Tibial nerve (tissue), 4 donors: ENCODE measurements around the gene SLC1A3. TPM values are rescaled to one million over a fixed set of nuclear protein-coding genes. Genes with fewer than 3 reads are reported as not detected.

Source experiments
- DNase-seq, 2 donors: peaks; one replicate each; pipeline ENCODE4 v3.0.0-alpha.2; 2019; ENCODE audit warnings: low spot score in 2 of 2
- H3K27ac ChIP-seq, 4 donors: fragments of 200-600 bp; sonication (generic) in 3 of 4; one replicate each; pipeline ENCODE4 v1.5.1; 2017 to 2019; ENCODE audit warnings: mild to moderate bottlenecking in 1 of 4
- H3K27me3 ChIP-seq, 2 donors: fragments of 200-600 bp; sonication (generic) in 1 of 2; one replicate each; pipeline versions ENCODE4 v1.5.1 to v1.6.0; 2017 to 2019
- H3K36me3 ChIP-seq, 3 donors: fragments of 200-600 bp; sonication (generic); one replicate each; pipeline ENCODE4 v1.5.1; 2018 to 2019
- H3K4me1 ChIP-seq, 4 donors: fragments of 200-600 bp; sonication (generic) in 3 of 4; one replicate each; pipeline ENCODE4 v1.5.1; 2017 to 2019
- H3K4me3 ChIP-seq, 4 donors: fragments of 200-600 bp; sonication (generic) in 3 of 4; one replicate each; pipeline ENCODE4 v1.5.1; 2017 to 2019; ENCODE audit warnings: mild to moderate bottlenecking in 1 of 4, moderate library complexity in 1 of 4
- H3K9me3 ChIP-seq, 4 donors: fragments of 200-600 bp; sonication (generic) in 3 of 4; one replicate each; pipeline ENCODE4 v1.5.1; 2017 to 2019
- EP300 ChIP-seq, 2 donors: sonication (generic); formaldehyde crosslinking; IDR thresholded peaks; one replicate each; pipeline ENCODE4 v1.6.1; 2017; ENCODE audit warnings: antibody characterized with exemption in 2 of 2, mild to moderate bottlenecking in 1 of 2
- POLR2A ChIP-seq, 2 donors: fragments of 450-650 bp; IDR thresholded peaks; one replicate each; pipeline ENCODE4 v1.6.1; 2017; ENCODE audit warnings: antibody characterized with exemption in 2 of 2, mild to moderate bottlenecking in 2 of 2, moderate library complexity in 2 of 2
- WGBS, 2 donors: methylation state at CpG; one replicate each; pipeline ENCODE4 v1.1.5; 2018; 5-methylcytosine and 5-hydroxymethylcytosine counted together
- total RNA-seq, 4 donors: library from RNA; depleted of rRNA; stranded (reverse); fragments of >200 nt; gene quantifications; one replicate each; pipeline ENCODE4 v1.1.0, GENCODE V29; 2016
- TF ChIP-seq, protein P1 (sequence below), 5 experiments: fragments of 200-600 bp in 3 of 5; fragments of 450-650 bp in 2 of 5; sonication (generic) in 3 of 5; IDR thresholded peaks; one replicate each; pipeline ENCODE4 v1.5.1; 2016 to 2019; ENCODE audit warnings: antibody characterized with exemption in 5 of 5, mild to moderate bottlenecking in 3 of 5, moderate library complexity in 2 of 5

SLC1A3 gene
- total RNA-seq, 4 donors from 2014 or later = 22.0 to 123 (median 75.0) TPM

- peak overlapping the region in 3 of 4 donors; percentile 9 to 33 (median 15) for H3K4me3 ChIP-seq
- peak; percentile 67 to 69 for DNase-seq
- peak overlapping the region in 2 of 4 donors; percentile 55 to 61 for H3K27ac ChIP-seq
- no peaks in the 10 kb centered on the region for H3K36me3 ChIP-seq
- no peaks in the 10 kb centered on the region for H3K9me3 ChIP-seq
- peaks cover 0 to 26% (median 11%) of the 10 kb centered on the region in 4 donors for H3K4me1 ChIP-seq
- TF ChIP-seq, protein P1, sequence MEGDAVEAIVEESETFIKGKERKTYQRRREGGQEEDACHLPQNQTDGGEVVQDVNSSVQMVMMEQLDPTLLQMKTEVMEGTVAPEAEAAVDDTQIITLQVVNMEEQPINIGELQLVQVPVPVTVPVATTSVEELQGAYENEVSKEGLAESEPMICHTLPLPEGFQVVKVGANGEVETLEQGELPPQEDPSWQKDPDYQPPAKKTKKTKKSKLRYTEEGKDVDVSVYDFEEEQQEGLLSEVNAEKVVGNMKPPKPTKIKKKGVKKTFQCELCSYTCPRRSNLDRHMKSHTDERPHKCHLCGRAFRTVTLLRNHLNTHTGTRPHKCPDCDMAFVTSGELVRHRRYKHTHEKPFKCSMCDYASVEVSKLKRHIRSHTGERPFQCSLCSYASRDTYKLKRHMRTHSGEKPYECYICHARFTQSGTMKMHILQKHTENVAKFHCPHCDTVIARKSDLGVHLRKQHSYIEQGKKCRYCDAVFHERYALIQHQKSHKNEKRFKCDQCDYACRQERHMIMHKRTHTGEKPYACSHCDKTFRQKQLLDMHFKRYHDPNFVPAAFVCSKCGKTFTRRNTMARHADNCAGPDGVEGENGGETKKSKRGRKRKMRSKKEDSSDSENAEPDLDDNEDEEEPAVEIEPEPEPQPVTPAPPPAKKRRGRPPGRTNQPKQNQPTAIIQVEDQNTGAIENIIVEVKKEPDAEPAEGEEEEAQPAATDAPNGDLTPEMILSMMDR (IDR thresholded peaks at IDR 0.05) = peak; percentile 47 to 82 (median 60)
- no peak for TF ChIP-seq EP300 (IDR thresholded peaks at IDR 0.05)
- no peaks in the 10 kb centered on the region for H3K27me3 ChIP-seq
- 29 to 35% methylated on average over 23 to 43 of the region's 44 CpGs for WGBS, 2 donors
These were observed 86.7 kb downstream of the SLC1A3 start for GRCh38 chr5:36692791-36693763.

GRCh38 chr5:36694351-36694750 is 87.9 kb downstream of the SLC1A3 start:
- H3K4me1 ChIP-seq = peaks cover 0 to 26% (median 11%) of the 10 kb centered on the region in 4 donors
- no peaks in the 10 kb centered on the region for H3K36me3 ChIP-seq
- WGBS, 2 donors = 79 to 80% methylated on average over 5 of the region's 5 CpGs
- TF ChIP-seq POLR2A (IDR thresholded peaks at IDR 0.05) = no peak
- no peak for TF ChIP-seq EP300 (IDR thresholded peaks at IDR 0.05)
- TF ChIP-seq, protein P1 (IDR thresholded peaks at IDR 0.05) = no peak
- no peak overlapping the region for H3K4me3 ChIP-seq
- H3K27me3 ChIP-seq = no peaks in the 10 kb centered on the region
- no peak for DNase-seq
- no peaks in the 10 kb centered on the region for H3K9me3 ChIP-seq
- no peak overlapping the region for H3K27ac ChIP-seq

- Histone ChIP-seq H3K9me3 (no peaks in the 10 kb centered on the region), H3K27me3 (no peaks in the 10 kb centered on the region), H3K4me3 (no peak overlapping the region), H3K36me3 (no peaks in the 10 kb centered on the region), H3K27ac (no peak overlapping the region), H3K4me1 (peaks cover 0 to 20% (median 8%) of the 10 kb centered on the region in 4 donors)
- 26 to 30% methylated on average over 7 of the region's 7 CpGs for WGBS, 2 donors
- TF ChIP-seq EP300 (IDR thresholded peaks at IDR 0.05) = no peak
- TF ChIP-seq, protein P1 (IDR thresholded peaks at IDR 0.05) = peak; percentile 39 to 55 (median 46)
- DNase-seq = peak in 1 of 2 donors; percentile 47
These were observed 89.8 kb downstream of the SLC1A3 start for GRCh38 chr5:36696059-36696673.

DNA sequence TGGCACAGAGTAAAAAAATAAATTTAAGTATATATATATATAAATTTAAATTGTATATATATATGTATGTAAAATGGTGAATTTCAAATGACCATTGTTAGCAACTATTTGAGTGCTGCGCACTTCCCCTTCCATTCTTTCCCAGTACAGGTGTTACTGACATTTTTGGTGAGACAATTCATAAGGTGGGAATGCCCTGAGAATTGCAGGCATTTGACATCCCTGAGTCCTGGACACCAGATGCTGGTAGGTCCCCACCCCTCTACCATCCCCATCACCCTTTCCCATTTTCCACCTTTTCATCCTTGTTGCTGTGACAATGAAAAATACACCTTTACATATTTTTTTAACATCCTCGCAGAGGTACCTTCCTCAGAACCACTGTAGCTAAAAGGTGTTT is 91.6 kb downstream of the SLC1A3 start:
- no peak for TF ChIP-seq EP300 (IDR thresholded peaks at IDR 0.05)
- TF ChIP-seq POLR2A (IDR thresholded peaks at IDR 0.05) = no peak
- TF ChIP-seq, protein P1 (IDR thresholded peaks at IDR 0.05) = no peak
- no peak for DNase-seq
- H3K27me3 ChIP-seq = no peaks in the 10 kb centered on the region
- no peak overlapping the region for H3K27ac ChIP-seq
- no peak overlapping the region for H3K4me3 ChIP-seq
- no peaks in the 10 kb centered on the region for H3K9me3 ChIP-seq
- H3K36me3 ChIP-seq = no peaks in the 10 kb centered on the region
- 94 to 97% methylated on average over 2 of the region's 2 CpGs for WGBS, 2 donors
- H3K4me1 ChIP-seq = peaks cover 0 to 2% (median 0%) of the 10 kb centered on the region in 4 donors
